KG1 (cell line): ENCODE measurements around the gene MYPN.
"Not testable (repeated sequence)": the region's sequence is repeated elsewhere in the genome, so short reads cannot be mapped to it uniquely, and the experiment has no call there.

ENCODE experiments used
- DNase-seq: peaks from one replicate; lab custom pipeline; 2025; lab: John Stamatoyannopoulos, UW

Gene MYPN

GRCh38 chr10:68171539-68172080, 62.3 kb downstream of the MYPN start:
- DNase-seq, result no peak

DNA sequence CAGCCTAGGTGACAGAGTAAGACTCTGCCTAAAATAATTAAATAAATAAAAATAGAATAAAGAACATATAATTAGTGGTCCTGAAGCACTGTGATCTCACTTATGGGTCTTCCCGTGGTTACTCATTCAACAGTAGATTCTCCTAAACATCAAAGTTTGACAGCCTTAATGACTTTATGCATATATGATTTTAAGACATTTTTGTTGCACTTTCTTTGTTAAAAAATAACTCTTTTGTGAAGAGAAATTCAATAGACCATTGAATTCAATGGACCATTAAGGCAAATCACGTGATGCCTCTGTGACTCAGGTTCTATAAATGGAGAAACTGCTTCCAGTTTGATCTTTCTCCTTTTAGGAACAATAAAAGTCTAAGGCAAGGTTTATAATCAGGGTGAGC, 63.0 kb downstream of the MYPN start:
- no peak for DNase-seq

- no peak for DNase-seq
Measured at GRCh38 chr10:68175949-68176348, 66.7 kb downstream of the MYPN start.

DNA sequence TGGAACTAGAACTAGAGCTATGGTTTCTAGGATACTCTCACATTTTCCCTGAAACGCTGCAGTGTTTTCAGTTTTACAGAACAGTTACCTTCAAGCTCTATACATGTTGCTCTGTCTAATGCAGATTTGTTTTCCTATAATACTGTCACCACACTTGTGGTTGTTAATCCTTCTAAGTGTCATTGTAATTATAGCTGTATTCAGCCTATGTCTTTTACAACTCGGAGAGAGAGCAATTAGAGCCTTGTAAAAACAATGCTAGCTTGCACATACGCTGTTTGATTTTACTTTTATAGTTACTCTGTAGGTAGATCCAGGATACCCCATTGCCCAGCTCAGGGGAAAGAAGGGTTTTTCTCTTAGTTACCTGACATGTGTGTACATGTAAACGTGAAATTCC, 67.5 kb downstream of the MYPN start:
- no peak for DNase-seq

GRCh38 chr10:68178592-68178991, 69.3 kb downstream of the MYPN start:
- no peak for DNase-seq

GRCh38 chr10:68179016-68179415, 69.7 kb downstream of the MYPN start:
- no peak for DNase-seq

DNA sequence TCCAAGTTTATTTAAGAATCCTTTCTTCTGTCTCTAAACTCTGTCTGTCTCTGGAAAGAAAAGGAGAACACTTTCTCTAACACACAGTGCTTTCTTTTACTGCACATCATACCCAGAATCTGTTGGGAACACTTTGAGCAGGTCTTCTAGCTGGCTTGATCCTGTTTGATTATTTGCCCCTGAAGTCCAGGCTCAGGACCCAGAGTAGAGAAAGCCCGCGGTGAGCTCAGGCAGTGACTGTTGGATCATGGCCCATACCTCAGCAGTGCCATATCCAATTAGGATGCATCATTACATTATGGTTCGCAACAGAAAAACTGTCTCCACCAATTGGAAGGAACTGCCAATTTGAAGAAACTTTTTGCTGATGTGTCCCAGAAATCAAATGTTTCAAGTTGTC, 71.2 kb downstream of the MYPN start:
- no peak for DNase-seq

GRCh38 chr10:68184546-68184945, 75.3 kb downstream of the MYPN start:
- no peak for DNase-seq

DNA sequence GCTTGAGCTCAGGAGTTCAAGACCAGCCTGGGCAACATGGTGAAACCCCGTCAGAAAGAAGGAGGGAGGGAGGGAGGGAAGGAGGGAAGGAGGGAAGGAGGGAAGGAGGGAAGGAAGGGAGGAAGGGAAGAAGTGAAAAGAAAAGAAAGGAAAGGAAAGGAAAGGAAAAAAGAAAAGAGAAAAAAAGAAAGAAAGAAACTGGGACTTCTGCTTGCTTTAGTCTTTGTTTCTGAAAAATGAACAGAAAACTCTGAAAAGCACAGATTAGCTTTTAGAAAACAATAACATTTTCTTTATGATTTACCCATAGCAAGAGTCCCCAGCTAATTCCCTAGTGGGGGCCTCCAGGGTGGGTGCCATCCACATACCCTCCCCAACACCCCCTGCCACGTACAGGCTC, 75.8 kb downstream of the MYPN start:
- no peak for DNase-seq

DNA sequence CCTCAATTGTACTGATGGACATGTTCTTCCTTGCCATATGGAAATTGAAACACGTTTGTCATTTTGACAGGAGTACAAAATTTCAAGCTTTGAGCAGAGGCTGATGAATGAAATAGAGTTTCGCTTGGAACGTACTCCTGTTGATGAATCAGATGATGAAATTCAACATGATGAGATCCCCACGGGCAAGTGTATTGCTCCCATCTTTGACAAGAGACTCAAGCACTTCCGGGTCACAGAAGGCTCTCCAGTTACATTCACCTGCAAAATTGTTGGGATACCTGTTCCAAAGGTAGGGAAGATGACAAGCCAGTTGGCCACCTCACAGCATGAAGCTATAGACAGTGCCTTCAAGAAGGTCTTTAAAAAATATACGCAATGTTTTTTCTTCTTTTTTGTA, 79.5 kb downstream of the MYPN start:
- no peak for DNase-seq

DNA sequence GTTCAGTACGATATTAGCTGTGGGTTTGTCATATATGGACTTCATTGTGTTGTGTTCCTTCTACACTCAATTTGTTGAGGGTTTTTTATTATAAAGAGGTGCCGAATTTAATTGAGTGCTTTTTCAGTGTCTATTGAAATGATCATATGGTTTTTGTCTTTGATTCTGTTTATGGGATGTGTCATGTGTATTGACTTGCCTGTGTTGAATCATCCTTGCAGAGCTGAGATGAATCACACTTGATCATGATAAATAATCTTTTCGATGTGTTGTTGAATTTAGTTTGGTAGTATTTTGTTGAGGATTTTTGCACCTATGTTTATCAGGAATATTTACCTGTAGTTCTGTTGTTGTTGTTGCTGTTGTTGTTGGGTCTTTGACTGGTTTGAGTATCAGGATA, 82.8 kb downstream of the MYPN start:
- no peak for DNase-seq

DNA sequence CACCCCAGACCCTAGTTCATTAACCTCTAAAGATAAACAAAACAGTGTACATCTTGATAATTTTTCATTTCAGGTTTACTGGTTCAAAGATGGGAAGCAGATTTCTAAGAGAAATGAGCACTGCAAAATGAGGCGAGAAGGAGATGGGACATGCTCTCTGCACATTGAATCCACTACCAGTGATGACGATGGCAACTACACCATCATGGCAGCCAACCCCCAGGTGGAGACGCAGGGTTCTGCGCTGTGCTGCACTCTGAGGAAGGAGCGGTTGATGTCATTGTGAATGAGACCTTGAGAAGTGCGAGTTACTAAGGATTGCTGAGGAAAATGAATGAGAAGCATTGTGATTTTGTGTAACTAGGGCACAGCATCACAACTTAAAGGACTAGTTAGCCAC, 85.0 kb downstream of the MYPN start:
- no peak for DNase-seq

DNA sequence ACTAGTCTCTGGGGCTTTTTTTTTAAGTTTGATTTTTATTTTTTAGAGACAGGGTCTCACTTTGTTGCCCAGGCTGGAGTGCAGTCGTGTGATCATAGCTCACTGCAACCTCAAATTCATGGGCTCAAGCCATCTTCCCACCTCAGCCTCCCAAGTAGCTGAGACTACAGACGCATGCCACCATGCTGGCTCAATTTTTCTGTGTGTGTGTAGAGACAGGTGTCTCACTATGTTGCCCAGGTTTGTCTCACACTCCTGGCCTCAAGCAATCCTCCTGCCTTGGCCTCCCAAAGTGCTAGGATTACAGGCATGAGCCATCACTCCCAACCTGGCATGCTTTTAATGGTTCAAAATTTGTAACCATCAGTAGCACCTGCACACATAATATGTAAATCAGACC, 86.5 kb downstream of the MYPN start:
- DNase-seq, result not testable (repeated sequence)

DNA sequence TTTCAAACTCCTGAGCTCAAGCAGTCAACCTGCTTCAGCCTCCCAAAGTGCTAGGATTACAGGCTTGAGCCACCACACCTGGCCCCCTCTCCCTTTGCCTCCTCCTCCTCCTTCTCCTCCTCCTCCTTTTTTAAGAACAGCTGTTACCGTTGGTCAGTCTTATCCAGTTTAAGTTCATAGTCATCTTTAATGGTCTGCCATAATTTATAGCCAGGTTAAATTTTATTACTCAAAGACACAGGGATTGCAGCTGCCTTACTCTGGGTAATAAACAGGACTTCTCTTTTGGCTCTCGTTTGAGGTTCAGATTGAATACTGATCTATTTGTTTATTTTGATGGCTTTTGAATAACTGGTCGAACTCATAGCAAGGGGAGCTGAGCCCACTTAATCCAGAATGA, 87.4 kb downstream of the MYPN start:
- DNase-seq, result no peak

DNA sequence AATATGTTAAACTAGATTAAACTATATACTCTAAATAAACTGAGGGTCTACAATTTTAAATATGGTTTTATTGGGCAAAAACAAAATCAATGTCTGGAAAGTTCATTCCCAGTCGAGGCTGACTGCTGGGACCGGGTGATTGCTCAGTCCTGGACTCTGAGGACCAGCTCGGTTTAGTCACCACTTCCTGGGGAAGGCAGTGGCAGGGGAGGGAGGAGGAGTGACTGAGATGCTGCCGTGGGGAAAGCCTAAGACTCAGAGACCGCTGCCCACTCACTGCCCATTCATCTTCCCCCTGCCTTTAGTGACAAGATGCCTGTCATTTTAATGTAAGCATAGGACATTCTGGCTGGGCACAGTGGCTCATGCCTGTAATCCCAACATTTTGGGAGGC, 93.7 kb downstream of the MYPN start:
- DNase-seq, result no peak

DNA sequence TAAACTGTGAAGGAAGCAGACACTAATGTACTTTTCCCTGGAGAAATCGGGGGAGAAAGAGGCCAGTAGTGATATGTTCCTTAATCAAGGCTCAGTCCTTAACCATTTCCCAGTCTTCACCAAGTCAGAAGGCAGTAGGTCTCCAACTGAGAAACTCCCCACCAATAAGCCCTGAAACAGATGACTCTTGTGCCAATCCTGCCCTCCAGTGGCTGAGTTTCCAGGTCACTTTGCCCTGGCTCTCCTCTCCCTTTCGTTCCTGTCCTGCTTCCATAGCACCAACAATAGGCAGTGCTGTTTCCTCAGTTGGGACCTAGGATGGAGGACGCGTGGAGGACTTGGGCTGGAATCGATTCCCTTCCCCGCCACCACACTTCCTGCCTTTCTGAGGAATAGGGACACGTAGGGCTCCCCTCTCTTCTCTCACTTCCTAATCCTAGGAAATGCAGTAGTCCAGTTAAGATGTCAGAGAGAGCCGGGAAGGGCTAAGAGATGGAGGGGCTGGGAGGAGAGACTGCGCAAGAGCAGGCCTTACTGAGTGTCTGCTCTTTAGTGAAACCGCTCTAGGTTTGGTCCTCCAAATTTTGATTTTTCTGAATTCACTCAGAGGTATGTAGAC, 99.2 kb downstream of the MYPN start:
- DNase-seq, result no peak

DNA sequence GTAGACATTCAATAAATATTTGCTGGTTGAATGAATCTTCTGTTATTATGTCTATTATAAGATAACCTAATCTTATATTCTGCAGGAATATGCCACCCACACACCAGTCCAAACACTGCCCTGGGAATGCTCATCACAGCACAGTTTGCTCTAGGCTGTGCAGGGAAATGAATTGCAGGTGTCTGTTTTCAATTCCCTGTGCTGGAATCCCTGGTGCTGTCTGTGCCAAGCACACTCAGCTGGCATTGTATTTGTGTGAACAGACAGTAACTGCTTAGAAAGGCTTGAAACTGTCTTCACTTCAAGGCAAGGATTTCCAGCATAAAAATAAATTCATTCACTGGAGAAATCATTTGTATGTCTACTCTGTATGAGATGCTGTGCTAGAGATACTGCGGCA, 102.4 kb downstream of the MYPN start:
- no peak for DNase-seq

- DNase-seq, result no peak
Measured at GRCh38 chr10:68212721-68213352, 103.5 kb downstream of the MYPN start.

DNA sequence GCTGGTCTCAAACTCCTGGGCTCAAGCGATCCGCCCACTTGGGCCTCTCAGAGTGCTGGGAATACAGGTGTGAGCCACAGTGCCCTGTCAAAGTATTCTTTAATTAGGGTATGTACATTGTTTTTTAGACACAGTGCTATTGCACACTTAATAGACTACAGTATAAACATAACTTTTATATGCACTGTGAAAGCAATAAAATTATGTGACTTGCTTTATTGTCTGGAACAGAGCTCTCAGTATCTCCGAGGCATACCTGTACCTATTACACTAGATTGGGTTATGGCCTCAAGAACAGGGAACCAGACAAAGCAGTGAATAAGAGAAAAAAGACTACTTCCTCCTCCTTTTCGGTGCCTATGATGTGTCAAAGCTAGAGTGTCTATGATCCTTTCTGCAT, 109.5 kb downstream of the MYPN start:
- no peak for DNase-seq

DNA sequence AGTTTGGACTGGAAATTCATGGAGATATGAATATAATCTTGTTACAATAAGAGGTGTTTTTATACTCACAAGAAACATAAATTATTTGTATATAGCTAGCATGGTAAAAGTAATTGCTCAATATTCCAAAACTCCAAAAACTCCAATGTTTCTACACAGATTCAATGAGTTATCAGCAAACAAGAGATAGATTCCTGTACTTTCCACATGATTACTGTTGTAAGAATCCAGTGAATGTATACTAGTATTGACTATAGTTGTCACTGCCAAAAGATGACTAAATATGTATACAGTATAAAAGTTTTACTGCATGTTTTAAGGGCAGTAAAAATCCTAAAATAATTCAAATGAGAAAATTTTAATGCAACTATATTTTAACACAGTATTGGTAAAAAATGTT, 111.9 kb downstream of the MYPN start:
- no peak for DNase-seq

- no peak for DNase-seq
Measured at GRCh38 chr10:68222391-68222790, 113.1 kb downstream of the MYPN start.

DNA sequence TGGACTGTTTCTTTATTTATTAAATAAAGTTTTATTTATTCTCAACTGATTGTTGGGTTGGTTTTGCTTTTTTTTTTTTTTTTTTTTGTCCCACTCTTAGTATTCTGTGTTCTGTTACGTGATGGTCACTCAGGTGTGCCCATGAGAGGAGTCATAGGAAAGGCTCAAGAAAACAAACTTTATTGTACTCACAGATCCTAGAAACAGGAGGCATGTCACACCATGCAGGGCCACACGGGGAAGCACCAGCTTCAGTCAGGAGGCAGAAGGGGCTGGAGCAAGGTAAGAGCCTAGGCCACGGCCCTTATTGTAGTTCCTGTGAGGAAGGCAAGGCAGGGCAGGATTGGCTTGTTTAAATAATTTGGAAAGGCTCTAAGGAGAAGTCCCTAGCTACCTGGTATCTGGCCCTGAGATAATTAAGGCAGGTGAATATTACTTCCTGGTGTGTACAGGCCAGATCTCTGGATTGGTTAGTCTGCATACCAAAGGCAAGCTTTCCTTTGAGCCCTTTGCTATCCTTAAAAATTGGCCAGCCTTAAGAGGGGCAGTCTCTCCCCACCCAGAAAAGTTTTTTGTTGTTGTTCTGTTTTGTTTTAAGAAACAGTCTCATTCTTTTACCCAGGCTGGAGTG, 114.4 kb downstream of the MYPN start:
- DNase-seq, result no peak

GRCh38 chr10:68224810-68225209, 115.5 kb downstream of the MYPN start:
- no peak for DNase-seq

- no peak for DNase-seq
Measured at GRCh38 chr10:68230268-68230667, 121.0 kb downstream of the MYPN start.
